ENCODE data around the gene INSIG2. TPM values are rescaled to one million over a fixed set of nuclear protein-coding genes. Genes with fewer than 3 reads are reported as not detected.

INSIG2 gene
- total and polyA plus RNA-seq, 2 of the 8 experiments (the other 6 are each of a cell fraction or from before 2014, with no cell fraction given) = 7.0 to 11.2 TPM

- DNase-seq (ENCODE audit: low read depth in 1 of 2, low spot score in 2 of 2) = no peak
- Histone ChIP-seq H3K27me3 (replicated peaks in 1 of 4; ENCODE audit: control insufficient read depth in 3 of 4, extremely low read depth in 1 of 4, insufficient read depth in 3 of 4, low read length in 3 of 4) (no peaks in the 10 kb centered on the region), H4K8ac (ENCODE audit: extremely low read depth, insufficient read depth, low read length) (no peak overlapping the region), H2BK15ac (ENCODE audit: low read length) (no peak overlapping the region), H3K14ac (ENCODE audit: insufficient read length) (no peak overlapping the region), H2BK120ac (replicated peaks; ENCODE audit: low read depth, low read length) (no peak overlapping the region), H3K9me3 (ENCODE audit: insufficient read depth in 2 of 2, low read depth in 1 of 2, low read length in 1 of 2) (no peaks in the 10 kb centered on the region), H4K20me1 (replicated peaks in 1 of 2; ENCODE audit: control insufficient read depth in 1 of 2, insufficient read depth in 2 of 2, low read length in 2 of 2) (no peaks in the 10 kb centered on the region), H3K36me3 (ENCODE audit: control insufficient read depth in 2 of 4, insufficient read depth in 4 of 4, low read length in 3 of 4) (0 out of 8 replicates have a peak, but pooled peaks cover 0 to 2% (median 0%) of the 10 kb centered on the region in 4 experiments), H2AFZ (ENCODE audit: low read length) (no peak overlapping the region), H2BK20ac (ENCODE audit: low read length) (no peak overlapping the region), H3K18ac (ENCODE audit: extremely low read depth, low read length) (no peak overlapping the region), H3K4me3 (ENCODE audit: extremely low read depth in 1 of 4, insufficient read depth in 2 of 4, low read depth in 3 of 4, low read length in 4 of 4) (no peak overlapping the region), H3K4ac (replicated peaks; ENCODE audit: insufficient read length, low read depth, low read length) (no peak overlapping the region), H2AK5ac (ENCODE audit: low read depth, low read length) (no peak overlapping the region), H3K27ac (ENCODE audit: low read depth, low read length) (no peak overlapping the region), H3K56ac (replicated peaks; ENCODE audit: insufficient read length, low read depth, low read length) (no peak overlapping the region), H2BK12ac (ENCODE audit: low read depth, low read length) (no peak overlapping the region), H3K79me1 (ENCODE audit: low read depth, low read length) (no peaks in the 10 kb centered on the region; the same call in 1 of the 2 replicates), H3K79me2 (ENCODE audit: control insufficient read depth in 1 of 2, insufficient read depth in 2 of 2, low read length in 2 of 2) (peaks cover 2 to 67% of the 10 kb centered on the region in 2 experiments; a peak in 2 of 4 replicates), H2BK5ac (ENCODE audit: low read depth, low read length) (no peak overlapping the region), H3K4me2 (ENCODE audit: insufficient read depth in 1 of 2, low read depth in 2 of 2, low read length in 2 of 2) (no peak overlapping the region), H3K9ac (replicated peaks in 1 of 4; ENCODE audit: extremely low read depth in 1 of 4, low read depth in 3 of 4, low read length in 3 of 4) (no peak overlapping the region), H4K91ac (replicated peaks; ENCODE audit: insufficient read length, low read length) (no peak overlapping the region), H4K5ac (ENCODE audit: insufficient read length, low read depth, low read length) (no peak overlapping the region), H3K23ac (ENCODE audit: insufficient read length) (no peak overlapping the region), H3K23me2 (ENCODE audit: low read depth, low read length) (no peaks in the 10 kb centered on the region; the same call in 1 of the 2 replicates), H3K4me1 (replicated peaks in 1 of 4; ENCODE audit: control insufficient read depth in 3 of 4, insufficient read depth in 4 of 4, low read length in 3 of 4) (peaks cover 2 to 3% (median 3%) of the 10 kb centered on the region in 4 experiments; a peak in 4 of 7 replicates)
- CTCF ChIA-PET (ENCODE audit: partially characterized antibody) = interaction anchor here (0.8 to 1.2 kb wide), 2 partner anchors 59 to 136 kb away, joined by 3 read pairs; no protein-coding TSS in a partner anchor
- 82% methylated on average over 1 of the region's 1 CpG; no CpG with 5 or more reads in 1 of the 2 experiments for WGBS, 2 experiments (ENCODE audit: extremely low coverage in 1 of 2, insufficient coverage in 1 of 2, insufficient read length in 1 of 2, insufficient replicate concordance in 2 of 2, low coverage in 1 of 2, low lambda C conversion rate in 2 of 2, missing lambda C conversion rate in 1 of 2)
- FAIRE-seq = no peak
- POLR2A ChIA-PET (ENCODE audit: partially characterized antibody) = interaction anchor here (0.6 kb wide), 1 partner anchor 17 kb away, joined by 3 read pairs; no protein-coding TSS in a partner anchor
- TF ChIP-seq TEAD4 (IDR thresholded peaks at IDR 0.05; ENCODE audit: low read depth, low read length) = no peak
- no peak for TF ChIP-seq SIX5 (IDR thresholded peaks at IDR 0.05; ENCODE audit: low read depth, low read length)
- no peak for TF ChIP-seq TBP (IDR thresholded peaks at IDR 0.05; ENCODE audit: low read depth, low read length)
These were observed 3.4 kb downstream of the INSIG2 start for GRCh38 chr2:118091631-118092030.
